AG04449 (cell line): ENCODE measurements around the gene OXGR1.

Source experiments
- CTCF ChIA-PET: fragments of 350-600 bp; formaldehyde crosslinking; extraction: SDS; loops from one replicate; lab custom pipeline; 2021; ENCODE audit warnings: antibody characterized with exemption; lab: Yijun Ruan, JAX
- POLR2A ChIA-PET: fragments of 400-600, 350-600 bp; formaldehyde crosslinking; extraction: SDS; loops from one replicate; lab custom pipeline; 2020; ENCODE audit warnings: antibody characterized with exemption, inconsistent platforms; lab: Yijun Ruan, JAX
- DNase-seq: peaks from one replicate; pipeline ENCODE4 v3.0.0-alpha.2; 2010; ENCODE audit warnings: low read depth, low spot score
- H3K4me3 ChIP-seq: 2 replicates; pipeline ENCODE4 v1.5.1; 2011; ENCODE audit warnings: low read depth, mild to moderate bottlenecking, control low read depth, low read length
- TF ChIP-seq, protein P1 (sequence below): IDR thresholded peaks from one replicate; pipeline ENCODE4 v1.5.1; 2011; ENCODE audit warnings: mild to moderate bottlenecking, moderate library complexity, low read length, control low read depth, inconsistent platforms; ENCODE audit not compliant: insufficient read depth; ENCODE audit errors: missing control alignments

OXGR1 gene

DNA sequence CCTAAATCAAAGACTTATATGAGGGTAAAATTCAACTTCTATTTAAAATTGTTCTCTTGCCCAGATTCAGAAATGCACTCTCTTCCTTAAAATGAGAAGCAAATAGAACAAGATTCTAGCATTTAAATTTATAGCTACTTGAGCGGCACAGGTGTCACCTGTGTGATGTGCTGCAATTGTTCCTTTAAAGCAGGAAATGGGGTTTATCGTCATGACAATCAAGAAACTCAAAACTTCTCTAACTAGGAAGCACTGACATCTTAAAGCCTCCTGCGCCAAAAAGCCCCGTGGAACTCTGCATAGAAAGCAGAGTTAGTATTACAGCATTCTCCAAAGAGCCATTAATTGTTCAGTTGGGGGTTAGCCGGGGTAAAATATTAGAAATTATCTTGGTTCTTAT is 2.6 kb upstream of the OXGR1 start:
- ChIA-PET CTCF (no interaction called here), POLR2A (no interaction called here)
- no peak for DNase-seq
- no peak overlapping the region for H3K4me3 ChIP-seq
- TF ChIP-seq, protein P1, sequence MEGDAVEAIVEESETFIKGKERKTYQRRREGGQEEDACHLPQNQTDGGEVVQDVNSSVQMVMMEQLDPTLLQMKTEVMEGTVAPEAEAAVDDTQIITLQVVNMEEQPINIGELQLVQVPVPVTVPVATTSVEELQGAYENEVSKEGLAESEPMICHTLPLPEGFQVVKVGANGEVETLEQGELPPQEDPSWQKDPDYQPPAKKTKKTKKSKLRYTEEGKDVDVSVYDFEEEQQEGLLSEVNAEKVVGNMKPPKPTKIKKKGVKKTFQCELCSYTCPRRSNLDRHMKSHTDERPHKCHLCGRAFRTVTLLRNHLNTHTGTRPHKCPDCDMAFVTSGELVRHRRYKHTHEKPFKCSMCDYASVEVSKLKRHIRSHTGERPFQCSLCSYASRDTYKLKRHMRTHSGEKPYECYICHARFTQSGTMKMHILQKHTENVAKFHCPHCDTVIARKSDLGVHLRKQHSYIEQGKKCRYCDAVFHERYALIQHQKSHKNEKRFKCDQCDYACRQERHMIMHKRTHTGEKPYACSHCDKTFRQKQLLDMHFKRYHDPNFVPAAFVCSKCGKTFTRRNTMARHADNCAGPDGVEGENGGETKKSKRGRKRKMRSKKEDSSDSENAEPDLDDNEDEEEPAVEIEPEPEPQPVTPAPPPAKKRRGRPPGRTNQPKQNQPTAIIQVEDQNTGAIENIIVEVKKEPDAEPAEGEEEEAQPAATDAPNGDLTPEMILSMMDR: no peak

DNA sequence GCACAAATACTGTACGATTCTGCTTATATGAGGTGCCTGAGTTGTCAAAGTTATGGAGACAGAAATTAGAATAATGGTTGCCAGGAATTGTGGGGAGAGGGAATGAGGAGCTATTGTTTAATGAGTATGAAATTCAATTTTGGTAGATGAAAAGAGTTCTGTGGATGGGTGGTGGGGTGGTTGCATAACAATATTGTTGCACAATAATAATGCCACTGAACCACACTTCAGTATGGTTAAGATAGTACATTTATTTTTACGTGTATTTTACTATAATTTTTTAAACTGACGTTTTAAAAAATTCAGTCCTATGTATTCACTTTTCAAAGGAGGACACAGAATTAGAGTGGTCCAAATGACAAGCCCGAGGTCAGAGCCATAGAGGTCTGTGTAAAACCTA is 1.8 kb upstream of the OXGR1 start:
- ChIA-PET POLR2A (no interaction called here), CTCF (no interaction called here)
- TF ChIP-seq, protein P1: no peak
- DNase-seq: no peak
- H3K4me3 ChIP-seq: no peak overlapping the region

DNA sequence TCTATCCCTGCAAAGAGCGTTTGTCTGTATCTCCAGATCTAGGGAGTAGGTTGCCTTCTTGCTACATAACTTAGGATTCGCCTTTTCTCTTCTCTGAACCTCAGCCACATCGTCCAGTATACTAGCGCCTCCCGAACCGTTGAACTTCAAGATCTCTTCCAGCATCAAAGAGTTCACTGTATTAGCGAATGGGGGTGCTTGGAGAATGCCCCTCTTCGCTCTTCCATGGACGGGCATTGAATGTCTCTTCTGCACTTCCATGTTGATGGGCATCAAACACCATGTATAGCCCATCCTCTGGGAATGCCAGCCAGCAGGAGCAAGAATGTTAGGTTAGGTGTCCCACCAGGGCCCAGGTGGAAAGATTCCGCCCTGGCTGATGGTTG is 575 bp upstream of the OXGR1 start:
- ChIA-PET CTCF (no interaction called here), POLR2A (no interaction called here)
- TF ChIP-seq, protein P1: no peak
- no peak overlapping the region for H3K4me3 ChIP-seq
- DNase-seq: no peak

DNA sequence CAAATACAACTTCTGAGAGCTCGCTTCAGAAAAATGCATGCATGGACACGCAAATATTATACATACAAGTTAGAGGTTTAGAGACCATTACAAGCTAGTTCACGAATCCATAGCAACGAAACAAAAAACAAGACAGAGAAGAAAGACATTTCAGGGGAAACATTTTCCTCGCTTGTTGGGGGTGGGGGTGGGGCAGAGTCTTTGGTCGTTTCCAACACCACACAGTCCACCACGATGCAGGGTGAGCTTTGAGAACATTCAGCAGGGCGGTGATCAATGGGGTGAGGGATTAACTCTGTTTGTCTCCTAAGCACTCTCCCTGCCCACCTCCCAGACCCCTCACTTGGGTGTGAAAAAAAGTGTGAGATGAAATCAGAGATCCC is 651 bp downstream of the OXGR1 start:
- DNase-seq: no peak
- TF ChIP-seq, protein P1: no peak
- ChIA-PET CTCF (no interaction called here), POLR2A (interaction anchor here (0.5 kb wide), 1 partner anchor 209 kb away, joined by 3 read pairs; no protein-coding TSS in a partner anchor)
- no peak overlapping the region for H3K4me3 ChIP-seq

DNA sequence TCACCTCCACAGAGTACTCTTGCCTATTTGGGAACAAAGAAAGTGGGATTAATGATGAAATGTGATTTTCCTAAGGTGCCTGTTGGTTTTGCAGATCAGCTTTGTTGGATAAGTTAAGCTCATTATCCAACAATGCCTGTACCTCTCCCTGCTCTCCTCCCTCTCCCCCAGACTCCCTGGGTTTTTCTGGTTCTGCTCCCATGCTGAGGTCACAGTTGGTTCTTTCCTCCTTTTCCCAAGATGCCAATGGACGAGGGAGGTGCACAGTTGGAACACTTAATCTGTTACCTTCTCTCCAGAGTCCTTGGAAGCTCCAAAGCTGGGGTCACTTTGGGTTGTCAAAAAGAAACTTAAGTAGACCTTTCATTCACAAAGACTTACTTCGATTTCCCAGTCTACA is 1.6 kb downstream of the OXGR1 start:
- ChIA-PET CTCF (no interaction called here), POLR2A (no interaction called here)
- H3K4me3 ChIP-seq: no peak overlapping the region
- TF ChIP-seq, protein P1: no peak
- no peak for DNase-seq

DNA sequence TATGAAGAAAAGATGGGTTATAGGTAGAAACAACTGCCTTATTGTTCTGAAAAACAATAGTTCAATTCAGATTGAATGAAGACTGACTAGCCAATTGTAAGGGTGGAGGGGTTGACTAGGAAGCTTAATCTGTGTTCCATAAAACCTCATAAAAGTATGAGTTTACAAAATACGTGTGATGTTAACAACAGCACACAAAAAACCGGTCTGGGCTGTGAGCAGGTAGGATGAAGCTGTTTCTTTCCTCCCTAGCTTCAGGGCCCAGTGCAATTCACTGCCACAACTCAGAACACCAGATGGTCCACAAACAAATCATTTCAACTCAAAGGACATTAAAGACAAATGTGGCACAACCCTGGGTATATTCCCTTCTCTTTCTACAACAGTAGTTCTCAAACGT is 3.2 kb downstream of the OXGR1 start:
- ChIA-PET POLR2A (no interaction called here), CTCF (interaction anchor here (1.0 kb wide), 2 partner anchors 24 to 32 kb away, joined by 3 read pairs; no protein-coding TSS in a partner anchor)
- H3K4me3 ChIP-seq: no peak overlapping the region
- DNase-seq: no peak
- TF ChIP-seq, protein P1: no peak

DNA sequence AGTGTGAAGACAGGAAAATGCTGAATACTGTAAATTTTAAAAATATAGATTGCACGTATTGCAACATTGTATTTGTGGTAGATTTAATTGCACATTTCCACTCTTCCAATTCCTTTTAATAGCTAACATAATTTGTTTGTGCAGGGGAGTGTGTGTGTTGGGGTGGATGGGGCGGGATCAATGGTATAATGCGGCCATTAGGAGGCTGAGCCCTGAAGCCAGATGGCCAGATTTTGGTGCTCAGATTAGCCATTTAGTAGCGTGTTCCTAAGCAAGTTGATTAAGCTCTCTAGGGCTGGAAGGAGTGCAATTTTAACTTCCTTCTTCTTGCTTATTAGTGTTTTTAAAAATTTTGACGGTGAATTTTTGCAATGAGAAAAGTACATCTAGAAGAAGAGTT is 5.8 kb downstream of the OXGR1 start:
- CTCF ChIA-PET: no interaction called here
- H3K4me3 ChIP-seq: no peak overlapping the region
- TF ChIP-seq, protein P1: no peak
- POLR2A ChIA-PET: no interaction called here
- DNase-seq: no peak
